ENCODE measurements around the gene DNAI4.
"Not testable (repeated sequence)": the region's sequence is repeated elsewhere in the genome, so short reads cannot be mapped to it uniquely, and the experiment has no call there.

The DNAI4 gene

DNA sequence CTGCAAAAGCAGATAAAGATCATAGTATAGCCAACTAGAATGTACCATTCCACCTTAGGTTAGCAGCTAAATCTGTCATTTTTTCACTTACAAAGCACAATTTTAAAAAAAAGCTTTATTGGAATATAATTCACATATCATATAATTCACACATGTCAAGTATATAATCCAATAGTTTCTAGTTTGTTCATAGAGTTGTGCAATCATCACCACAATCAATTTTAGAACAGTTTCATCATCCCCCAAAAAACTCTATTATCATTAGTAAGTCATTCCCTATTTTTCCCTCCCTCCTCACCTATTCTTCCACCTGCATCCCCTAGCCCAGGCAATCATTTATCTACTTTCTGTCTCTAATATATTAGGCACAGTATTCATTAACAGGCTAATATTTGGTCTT, 91.5 kb downstream of the DNAI4 start:
- DNase-seq (ENCODE audit: extremely low read depth in 1 of 2, low read depth in 1 of 2), result no peak

DNA sequence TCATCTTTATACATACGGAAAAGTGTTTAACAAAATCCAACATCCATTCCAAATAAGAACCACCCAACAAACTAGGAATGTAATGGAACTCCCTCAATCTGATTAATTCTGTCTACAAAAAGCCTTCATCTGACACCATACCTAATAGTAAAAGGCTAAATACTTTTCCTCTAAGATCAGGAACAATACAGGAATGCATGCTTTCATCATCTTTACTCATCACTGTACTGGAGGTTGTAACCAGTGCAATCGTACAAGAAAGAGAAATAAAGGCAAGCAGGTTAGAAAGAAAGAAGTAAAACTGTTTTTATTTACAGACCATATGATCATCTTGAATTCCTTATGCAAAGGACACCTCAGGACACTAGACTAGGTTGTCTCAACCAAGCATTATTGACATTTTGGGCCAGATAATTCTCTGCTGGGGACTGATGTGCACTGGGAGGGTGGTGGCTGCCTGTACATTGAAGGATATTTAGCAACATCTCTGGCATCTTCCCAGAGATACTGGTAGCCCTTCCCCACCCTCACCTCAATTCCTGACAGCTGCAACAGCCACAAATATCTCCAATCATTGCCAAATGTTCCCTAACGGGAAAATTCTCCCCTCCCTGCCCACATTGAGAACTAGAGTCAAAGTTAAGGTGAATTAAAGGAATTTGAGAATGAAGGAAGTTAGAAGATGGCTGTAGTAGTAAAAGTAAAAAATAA, 93.0 kb downstream of the DNAI4 start:
- no peak for DNase-seq (ENCODE audit: extremely low read depth in 1 of 2, low read depth in 1 of 2)

DNA sequence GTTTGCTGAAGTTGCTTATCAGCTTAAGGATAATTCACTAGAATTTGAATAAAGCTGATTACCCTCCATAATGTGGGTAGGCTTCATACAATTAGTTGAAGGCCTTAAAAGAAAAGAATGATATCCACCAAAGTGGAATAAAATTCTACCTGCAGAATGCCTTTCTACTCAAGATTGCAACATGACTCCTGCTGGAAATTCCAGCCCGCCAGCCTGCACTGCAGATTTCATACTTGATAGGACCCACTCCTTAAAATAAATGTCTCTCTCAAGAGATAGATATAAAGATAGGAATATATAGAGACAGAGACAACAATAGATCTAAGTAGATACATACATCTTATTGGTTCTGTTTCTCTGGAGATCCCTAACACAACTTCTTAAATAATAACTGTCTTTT, 99.9 kb downstream of the DNAI4 start:
- DNase-seq (ENCODE audit: extremely low read depth in 1 of 2, low read depth in 1 of 2), result no peak

DNA sequence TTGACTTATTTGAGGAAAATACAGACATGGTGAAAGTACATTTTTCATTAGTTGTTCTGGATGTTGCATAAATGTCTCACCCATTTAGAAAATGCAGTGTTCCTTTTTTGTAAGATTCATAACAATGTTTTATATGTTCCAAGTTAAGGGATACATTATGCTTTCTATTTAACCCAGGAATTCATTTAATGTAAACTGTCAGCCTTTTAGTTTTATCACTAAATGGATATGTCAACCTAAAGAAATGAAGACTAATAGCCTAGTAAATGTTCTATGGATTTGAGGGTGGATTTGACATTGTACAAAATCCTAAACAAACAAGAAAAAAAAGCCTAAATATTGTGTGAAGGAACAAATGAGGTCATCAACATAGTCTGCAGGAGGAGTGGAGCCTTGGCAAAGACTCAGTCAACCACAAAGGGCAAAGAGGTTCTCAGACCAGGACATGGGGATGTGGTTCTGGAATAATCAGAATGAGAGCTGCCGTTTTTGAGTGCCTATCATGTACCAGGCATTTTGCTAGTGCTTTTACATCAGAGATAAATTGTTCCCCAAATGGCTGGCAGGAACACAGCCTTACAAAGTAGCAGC, 114.8 kb downstream of the DNAI4 start:
- no peak for DNase-seq (ENCODE audit: extremely low read depth in 1 of 2, low read depth in 1 of 2)

DNA sequence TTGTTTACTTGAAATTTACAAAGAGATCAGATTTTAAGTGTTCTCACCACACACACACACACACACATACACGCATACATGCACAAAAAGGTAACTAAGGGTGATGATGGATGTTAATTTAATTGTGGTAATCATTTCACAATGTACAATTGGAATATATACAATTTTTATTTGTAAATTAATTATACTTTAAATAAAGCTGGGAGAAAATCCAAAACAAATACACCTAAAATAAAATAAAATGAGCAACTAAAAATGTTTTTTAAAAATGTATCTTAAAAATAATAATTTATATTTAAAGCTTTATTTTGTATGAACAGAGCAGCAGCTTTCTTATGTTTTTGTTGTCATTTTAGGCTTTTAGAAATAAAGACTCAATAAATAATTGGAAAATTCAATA, 115.4 kb downstream of the DNAI4 start:
- DNase-seq (ENCODE audit: extremely low read depth in 1 of 2, low read depth in 1 of 2), result no peak

DNA sequence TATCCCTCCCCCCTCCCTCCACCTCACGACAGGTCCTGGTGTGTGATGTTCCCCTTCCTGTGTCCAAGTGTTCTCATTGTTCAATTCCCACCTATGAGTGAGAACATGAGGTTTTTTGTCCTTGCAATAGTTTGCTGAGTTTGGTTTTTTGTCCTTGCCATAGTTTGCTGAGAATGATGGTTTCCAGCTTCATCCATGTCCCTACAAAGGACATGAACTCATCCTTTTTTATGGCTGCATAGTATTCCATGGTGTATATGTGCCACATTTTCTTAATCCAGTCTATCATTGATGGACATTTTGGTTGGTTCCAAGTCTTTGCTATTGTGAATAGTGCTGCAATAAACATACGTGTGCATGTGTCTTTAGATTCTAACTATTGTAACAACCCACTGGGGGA, 128.8 kb downstream of the DNAI4 start:
- not testable (repeated sequence) for DNase-seq (ENCODE audit: extremely low read depth in 1 of 2, low read depth in 1 of 2)

DNA sequence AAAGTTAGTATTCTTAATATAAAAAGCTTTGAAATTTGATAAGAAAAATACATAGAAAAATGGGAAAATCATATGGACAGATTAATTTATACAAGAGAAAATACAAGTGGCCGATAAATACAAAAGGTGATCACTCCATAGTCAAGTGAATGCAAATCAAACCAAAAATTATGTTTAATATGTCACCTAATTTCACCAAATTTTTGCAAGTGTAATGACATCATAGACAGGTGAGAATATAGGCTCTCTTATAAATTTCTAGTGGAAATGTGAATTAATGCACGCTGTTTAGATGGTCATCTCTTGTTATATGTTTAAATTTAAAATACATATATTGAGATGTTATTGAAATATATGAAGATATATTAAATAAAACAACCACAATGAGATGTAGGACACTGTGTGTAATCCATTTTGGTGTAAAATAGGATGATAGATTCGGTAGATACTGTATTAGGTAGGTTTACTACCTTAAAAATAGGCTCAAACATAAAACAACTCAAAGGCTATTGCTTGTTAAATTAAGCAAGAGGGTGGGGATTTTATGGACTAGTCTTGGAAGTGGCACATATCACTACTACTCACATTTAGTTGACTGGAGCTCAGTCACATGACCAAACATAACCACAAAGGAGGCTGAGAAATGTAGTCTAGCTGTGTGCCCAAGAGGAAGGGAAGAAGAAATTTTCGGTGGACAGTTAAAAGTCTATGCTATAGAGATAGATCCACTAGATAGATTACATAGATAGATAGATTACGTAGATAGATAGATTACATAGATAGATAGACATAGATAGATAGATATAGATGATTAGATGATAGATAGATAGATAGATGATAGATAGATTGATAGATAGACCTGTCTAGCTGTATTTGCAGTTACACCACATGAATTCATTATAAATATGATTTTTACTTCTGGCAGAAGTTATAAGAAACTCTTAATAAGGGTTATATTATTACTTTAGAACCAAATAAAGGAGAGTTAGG, 132.7 kb downstream of the DNAI4 start:
- DNase-seq (ENCODE audit: extremely low read depth in 1 of 2, low read depth in 1 of 2), result no peak

DNA sequence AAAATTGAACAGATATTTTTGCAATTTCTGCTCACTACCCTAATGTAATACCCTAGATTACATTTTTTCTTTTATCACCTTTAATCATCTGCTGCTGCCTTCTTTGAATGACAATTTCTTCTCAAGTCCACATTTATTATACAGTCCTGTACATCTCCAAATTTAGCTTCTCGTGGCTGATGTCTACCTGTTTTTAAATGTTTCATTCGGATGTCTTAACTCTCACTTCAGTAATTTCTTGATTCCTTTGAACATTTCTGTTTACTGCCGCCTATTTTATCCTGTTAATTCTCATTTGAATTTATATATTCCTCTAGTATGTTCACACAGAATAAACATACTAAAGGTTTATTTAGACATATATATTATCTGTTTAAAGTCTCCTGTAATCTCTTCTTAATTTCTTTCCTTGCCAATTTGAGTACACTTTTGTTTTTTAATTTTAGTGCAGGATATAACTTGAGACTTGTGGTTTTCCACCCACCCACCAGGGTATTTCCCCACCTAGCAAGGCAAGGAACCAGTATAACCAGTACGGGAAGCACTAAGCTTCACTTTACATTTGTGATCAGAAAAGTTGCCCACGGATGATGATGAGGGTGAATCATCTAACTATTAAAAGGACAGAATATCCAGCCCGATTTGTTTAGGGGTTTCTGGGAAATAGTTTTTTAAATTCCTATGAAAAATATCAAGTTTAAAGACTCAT, 136.3 kb downstream of the DNAI4 start:
- no peak for DNase-seq (ENCODE audit: extremely low read depth in 1 of 2, low read depth in 1 of 2)

DNA sequence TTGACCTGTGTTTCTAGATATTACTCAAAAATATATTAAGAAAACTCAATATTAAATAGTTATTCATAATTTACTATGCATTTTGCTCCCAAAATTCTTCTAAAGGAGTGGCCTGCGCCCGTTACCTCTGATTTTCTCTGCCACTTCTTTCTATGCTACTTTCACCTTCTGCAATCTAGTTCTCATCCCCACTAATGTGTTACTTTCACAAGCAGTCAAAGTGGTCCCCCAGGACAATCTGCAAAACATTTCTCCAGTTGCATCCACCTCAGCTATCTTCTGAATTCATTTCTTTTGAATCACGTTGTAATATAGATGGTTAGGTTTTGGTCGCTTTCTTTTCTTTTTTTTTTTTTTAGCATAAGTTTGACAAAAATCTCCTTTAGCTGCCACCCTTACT, 137.0 kb downstream of the DNAI4 start:
- no peak for DNase-seq (ENCODE audit: extremely low read depth in 1 of 2, low read depth in 1 of 2)

DNA sequence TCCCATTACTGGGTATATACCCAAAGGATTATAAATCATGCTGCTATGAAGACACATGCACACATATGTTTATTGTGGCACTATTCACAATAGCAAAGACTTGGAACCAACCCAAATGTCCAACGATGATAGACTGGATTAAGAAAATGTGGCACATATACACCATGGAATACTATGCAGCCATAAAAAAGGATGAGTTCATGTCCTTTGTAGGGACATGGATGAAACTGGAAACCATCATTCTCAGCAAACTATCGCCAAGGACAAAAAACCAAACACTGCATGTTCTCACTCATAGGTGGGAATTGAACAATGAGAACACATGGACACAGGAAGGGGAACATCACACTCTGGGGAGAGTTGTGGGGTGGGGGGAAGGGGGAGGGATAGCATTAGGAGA, 138.9 kb downstream of the DNAI4 start:
- DNase-seq (ENCODE audit: extremely low read depth in 1 of 2, low read depth in 1 of 2), result not testable (repeated sequence)

DNA sequence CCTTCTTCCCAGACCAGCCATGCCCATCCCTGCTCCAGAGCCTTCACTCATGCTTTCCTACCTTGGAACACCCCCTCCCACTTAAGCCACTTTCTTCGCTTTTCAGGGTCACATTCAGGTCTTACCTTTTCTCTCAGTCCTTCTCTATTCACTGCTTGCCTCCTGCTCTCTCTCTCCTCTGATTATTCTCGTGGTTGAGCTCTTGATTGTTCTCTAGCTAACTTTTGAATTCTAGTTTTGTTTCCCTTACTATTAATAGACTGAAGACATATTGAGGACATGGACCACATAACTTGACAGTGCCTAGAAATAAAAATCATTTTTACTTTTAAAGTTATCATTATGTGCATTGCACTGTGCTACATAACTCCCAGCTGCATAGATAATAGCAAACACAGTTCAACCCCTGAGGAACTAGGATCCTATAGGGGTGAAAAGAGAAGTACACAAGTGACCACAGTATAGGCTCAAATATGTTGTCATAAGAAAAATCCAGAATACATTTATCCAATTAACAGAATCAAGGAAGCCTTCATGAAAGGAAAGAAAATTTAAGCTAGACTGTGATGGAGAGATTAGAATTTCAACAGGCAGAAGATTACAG, 145.1 kb downstream of the DNAI4 start:
- no peak for DNase-seq (ENCODE audit: extremely low read depth in 1 of 2, low read depth in 1 of 2)

DNA sequence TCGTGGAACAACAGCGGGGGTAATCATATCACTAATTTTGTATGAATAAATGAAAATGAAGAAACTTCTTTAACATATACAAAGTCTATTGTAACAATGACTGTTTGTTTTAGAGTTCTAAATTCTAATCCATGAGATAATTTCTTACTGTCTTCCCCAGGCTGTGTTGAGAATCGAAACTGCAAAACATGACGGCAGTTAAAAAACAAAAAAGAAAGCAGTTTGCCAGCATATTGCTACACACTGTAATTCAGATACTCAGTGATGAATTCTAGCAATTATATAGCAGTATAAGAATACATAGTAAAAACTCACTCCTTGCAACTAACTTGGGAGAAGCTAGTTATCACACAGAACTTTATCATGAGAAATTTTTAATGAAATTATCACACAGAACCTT, 145.7 kb downstream of the DNAI4 start:
- no peak for DNase-seq (ENCODE audit: extremely low read depth in 1 of 2, low read depth in 1 of 2)

DNA sequence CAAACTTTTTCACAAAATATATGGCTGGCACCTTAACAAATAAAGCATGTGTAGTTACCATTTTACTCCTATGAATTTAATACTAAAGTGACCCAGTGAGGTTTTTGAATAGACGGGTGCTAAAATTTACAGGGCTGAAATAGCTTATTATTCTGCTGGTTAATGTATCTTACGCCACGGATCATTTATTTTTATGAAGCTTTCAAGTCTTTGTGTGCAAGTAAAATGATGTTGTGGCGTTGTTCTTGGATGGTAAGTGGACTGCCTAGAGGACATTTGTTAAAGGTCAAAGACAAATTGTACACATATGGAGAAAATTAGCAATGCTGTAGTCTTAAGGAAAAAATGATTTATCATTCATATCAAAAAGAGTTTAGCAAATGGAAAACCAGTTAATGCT, 146.4 kb downstream of the DNAI4 start:
- DNase-seq (ENCODE audit: extremely low read depth in 1 of 2, low read depth in 1 of 2), result no peak

DNA sequence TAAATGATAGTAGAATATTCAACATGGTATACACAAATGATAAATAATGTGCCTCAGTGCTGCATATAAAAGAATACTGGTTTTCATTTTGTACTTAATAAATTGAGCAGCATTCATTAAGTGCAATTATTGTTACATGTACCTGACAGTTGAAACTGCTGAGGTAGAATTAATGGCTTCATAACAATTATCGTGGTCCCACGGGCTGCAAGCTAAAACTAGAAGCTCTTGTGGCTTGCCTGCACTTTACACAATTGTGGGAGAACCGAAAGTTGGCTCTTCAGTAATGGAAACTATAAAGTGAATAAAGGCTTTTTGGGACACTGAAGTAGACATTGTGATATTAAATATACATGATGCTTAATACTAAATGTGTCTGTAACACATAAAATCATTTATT, 146.8 kb downstream of the DNAI4 start:
- DNase-seq (ENCODE audit: extremely low read depth in 1 of 2, low read depth in 1 of 2), result no peak

DNA sequence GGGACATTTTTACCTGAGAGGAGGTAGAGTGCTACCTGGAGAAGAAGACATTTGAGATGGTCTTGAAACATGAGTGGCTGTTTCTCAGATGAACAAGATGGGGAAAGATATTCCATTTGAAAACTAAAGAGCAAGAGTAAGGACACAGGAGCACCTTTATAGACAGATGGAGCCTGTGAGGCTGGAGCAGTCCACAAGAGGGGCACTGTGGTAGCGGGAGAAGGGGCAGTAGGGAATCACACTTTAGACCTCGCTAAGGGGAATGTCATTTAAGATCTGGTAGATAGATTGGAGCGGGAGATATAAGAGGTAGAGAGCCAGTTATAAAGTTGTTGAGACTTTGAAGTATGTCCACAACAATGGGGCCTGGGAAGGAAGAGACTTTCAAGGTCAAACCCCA, 149.0 kb downstream of the DNAI4 start:
- no peak for DNase-seq (ENCODE audit: extremely low read depth in 1 of 2, low read depth in 1 of 2)

DNA sequence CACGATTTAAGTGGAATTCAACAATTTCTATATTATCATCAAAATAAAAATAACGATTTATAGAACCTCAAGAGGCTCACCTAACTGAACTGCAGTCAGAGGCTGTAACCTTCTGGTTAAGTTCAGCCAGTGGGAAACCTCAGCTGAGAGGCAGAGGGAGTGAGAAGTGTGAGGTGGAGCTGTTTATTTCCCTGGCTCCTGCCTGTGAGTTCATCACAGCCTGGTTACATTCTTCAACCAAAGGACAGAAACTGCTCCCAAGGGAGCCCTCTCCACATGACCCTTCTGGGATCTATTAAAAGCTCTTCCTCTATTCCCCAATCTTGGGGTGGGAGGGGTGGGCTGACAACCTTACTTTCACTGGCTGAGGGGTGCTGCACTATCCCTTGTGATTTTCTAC, 150.2 kb downstream of the DNAI4 start:
- DNase-seq (ENCODE audit: extremely low read depth in 1 of 2, low read depth in 1 of 2), result no peak

DNA sequence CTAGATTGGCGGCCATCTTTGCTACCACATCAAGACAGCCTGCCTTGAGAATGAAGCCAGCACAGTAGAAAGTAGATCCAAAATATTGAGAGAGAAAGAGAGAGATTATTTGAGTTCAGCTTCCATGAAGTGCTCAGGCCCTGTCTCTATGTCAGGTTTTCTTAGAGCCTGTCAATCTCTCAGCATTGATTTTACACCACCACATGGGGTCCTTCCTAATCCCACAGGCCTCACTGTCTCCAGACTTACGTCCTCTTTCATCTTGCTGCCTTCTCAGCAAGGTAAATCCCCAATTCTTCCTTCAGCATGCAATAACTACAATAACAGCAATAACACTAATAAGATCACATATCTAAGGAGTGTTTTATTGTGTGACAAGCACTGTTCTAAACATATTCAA, 151.4 kb downstream of the DNAI4 start:
- DNase-seq (ENCODE audit: extremely low read depth in 1 of 2, low read depth in 1 of 2), result no peak

DNA sequence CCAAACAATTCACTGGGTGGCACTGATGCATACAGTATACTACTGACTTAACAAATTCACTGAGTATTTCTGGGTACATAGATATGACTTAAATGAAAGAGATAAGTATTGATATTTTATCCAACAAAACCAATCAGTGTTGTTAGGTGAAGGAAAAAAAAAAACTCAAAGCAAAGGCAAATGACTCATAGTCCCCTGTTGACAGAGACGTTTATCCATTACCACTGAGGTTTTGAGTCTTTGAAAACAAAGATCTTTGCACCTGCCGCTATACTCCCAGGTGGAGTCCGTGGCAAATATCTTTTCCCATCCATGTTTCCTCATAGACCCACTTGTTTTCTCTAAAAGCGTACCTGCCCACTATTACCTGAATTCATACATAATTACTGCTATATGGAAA, 154.0 kb downstream of the DNAI4 start:
- DNase-seq (ENCODE audit: extremely low read depth in 1 of 2, low read depth in 1 of 2), result no peak

DNA sequence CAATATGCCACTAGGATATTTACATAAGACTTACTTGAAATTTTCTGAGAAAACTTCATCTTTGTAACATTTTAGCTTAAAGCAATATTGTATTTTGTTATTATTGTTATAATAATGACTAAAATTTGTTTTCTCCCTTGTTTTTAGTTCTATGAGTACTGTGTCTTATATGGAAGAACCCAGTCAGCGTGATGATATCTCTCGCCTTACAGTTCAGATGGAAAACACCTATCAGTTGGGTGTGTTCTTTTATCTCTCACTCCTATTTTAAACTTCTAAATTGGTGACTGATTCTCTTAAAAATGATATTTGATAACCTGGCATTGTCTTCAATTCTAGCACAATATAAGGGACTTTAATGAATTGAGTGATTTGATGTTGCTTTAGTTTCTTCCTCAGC, 154.4 kb downstream of the DNAI4 start:
- no peak for DNase-seq (ENCODE audit: extremely low read depth in 1 of 2, low read depth in 1 of 2)

DNA sequence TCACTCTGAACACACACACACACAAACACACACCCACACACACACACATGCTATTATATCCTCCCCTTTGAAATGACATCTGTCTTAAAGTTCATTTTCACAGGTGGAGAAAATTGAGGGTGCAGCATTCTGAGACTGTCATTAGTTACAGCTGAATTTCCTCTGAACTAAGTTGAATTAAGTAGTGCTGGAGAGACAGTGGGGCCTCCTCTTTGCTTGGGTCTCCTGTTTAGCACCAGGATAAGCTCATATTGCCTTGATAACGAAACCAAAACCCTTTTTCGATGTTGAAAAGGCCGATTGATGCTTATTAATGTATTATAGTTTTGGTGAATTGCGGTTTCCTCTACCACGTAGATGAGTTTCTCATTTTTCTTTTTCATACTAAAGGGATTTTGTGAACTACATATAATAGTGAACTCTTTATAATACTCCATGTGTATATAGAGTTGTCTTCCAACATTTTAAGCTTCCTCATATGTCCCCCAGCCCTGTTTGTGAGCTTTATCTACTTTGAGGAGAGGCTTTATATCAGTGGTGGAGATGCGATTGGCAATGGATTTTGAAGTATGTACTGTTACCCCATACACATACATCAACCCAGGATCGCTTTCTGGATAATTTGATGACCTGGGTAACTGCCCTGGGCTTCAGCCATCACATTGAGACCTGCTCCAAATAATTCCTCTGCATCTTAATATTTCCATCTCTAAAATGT, 155.0 kb downstream of the DNAI4 start:
- DNase-seq (ENCODE audit: extremely low read depth in 1 of 2, low read depth in 1 of 2), result no peak

Measured in activated CD8-positive, alpha-beta memory T cell treated with anti-CD3 and anti-CD28 coated beads for 1 hour (primary cell).